GM23248 (cell line): ENCODE data around the gene TMEM164. TPM values are rescaled to one million over a fixed set of nuclear protein-coding genes. Genes with fewer than 3 reads are reported as not detected.

Experiments
- DNase-seq: peaks from one replicate; pipeline ENCODE4 v3.0.0-alpha.2; 2015
- H2AFZ ChIP-seq: fragments of 200-600 bp; sonication (generic); 2 replicates; pipeline ENCODE4 v1.6.1; 2016; ENCODE audit warnings: antibody characterized with exemption
- H3F3A ChIP-seq: fragments of 200-600 bp; sonication (generic); 2 replicates; pipeline ENCODE4 v1.6.1; 2016; ENCODE audit warnings: mild to moderate bottlenecking, antibody characterized with exemption, mixed run types; ENCODE audit not compliant: insufficient read depth
- H3K27ac ChIP-seq: fragments of 200-600 bp; sonication (generic); 2 replicates; pipeline ENCODE4 v1.5.1; 2016; ENCODE audit warnings: mild to moderate bottlenecking
- H3K27me3 ChIP-seq: fragments of 200-600 bp; sonication (generic); replicated peaks from 2 replicates; pipeline ENCODE4 v1.6.1; 2016; ENCODE audit warnings: mild to moderate bottlenecking; ENCODE audit not compliant: insufficient read depth
- H3K36me3 ChIP-seq: fragments of 200-600 bp; sonication (generic); 2 replicates; pipeline ENCODE4 v1.6.1; 2016; ENCODE audit warnings: low read depth, mild to moderate bottlenecking
- H3K4me1 ChIP-seq: fragments of 200-600 bp; sonication (generic); 2 replicates; pipeline ENCODE4 v1.6.1; 2016; ENCODE audit warnings: mild to moderate bottlenecking; ENCODE audit not compliant: insufficient read depth
- H3K4me2 ChIP-seq: fragments of 200-600 bp; sonication (generic); one replicate; pipeline ENCODE4 v1.6.1; 2016; ENCODE audit warnings: mild to moderate bottlenecking; ENCODE audit not compliant: unreplicated experiment
- H3K4me3 ChIP-seq: fragments of 200-600 bp; sonication (generic); 2 replicates; pipeline ENCODE4 v1.5.1; 2016; ENCODE audit warnings: mild to moderate bottlenecking
- H3K79me2 ChIP-seq: fragments of 200-600 bp; sonication (generic); 2 replicates; pipeline ENCODE4 v1.6.1; 2016; ENCODE audit warnings: mild to moderate bottlenecking; ENCODE audit not compliant: insufficient read depth
- H3K9ac ChIP-seq: fragments of 200-600 bp; sonication (generic); 2 replicates; pipeline ENCODE4 v1.6.1; 2016; ENCODE audit warnings: mild to moderate bottlenecking
- H3K9me2 ChIP-seq: fragments of 200-600 bp; sonication (generic); 2 replicates; pipeline ENCODE4 v1.6.1; 2016; ENCODE audit warnings: mixed run types, mild to moderate bottlenecking, moderate library complexity; ENCODE audit not compliant: insufficient read depth
- H3K9me3 ChIP-seq: fragments of 200-600 bp; sonication (generic); one replicate; pipeline ENCODE4 v1.6.1; 2017; ENCODE audit warnings: low read depth
- H4K20me1 ChIP-seq: fragments of 200-600 bp; sonication (generic); 2 replicates; pipeline ENCODE4 v1.6.0; 2016; ENCODE audit not compliant: insufficient read depth
- EZH2 ChIP-seq: fragments of 200-600 bp; sonication (generic); IDR thresholded peaks from 2 replicates; pipeline ENCODE4 v1.6.1; 2018; ENCODE audit warnings: antibody characterized with exemption, mild to moderate bottlenecking; ENCODE audit not compliant: insufficient read depth, poor library complexity, severe bottlenecking
- EZH2phosphoT487 ChIP-seq: fragments of 200-600 bp; sonication (generic); IDR thresholded peaks from 2 replicates; pipeline ENCODE4 v1.6.1; 2018; ENCODE audit warnings: antibody characterized with exemption, moderate library complexity, mild to moderate bottlenecking, low read depth; ENCODE audit not compliant: insufficient read depth
- WGBS, 2 experiments: methylation state at CpG; one replicate each; pipeline ENCODE4 v1.1.6; 2015 to 2017; ENCODE audit warnings: low lambda C conversion rate in 2 of 2, low coverage in 1 of 2; ENCODE audit errors: missing lambda C conversion rate in 2 of 2; 5-methylcytosine and 5-hydroxymethylcytosine counted together
- in situ Hi-C: fragments of 300-500 bp; cut with MboI; formaldehyde crosslinking; loops from 2 replicates; pipeline ENCODE4 v1.15.0; 2020
- polyA plus RNA-seq: library from polyadenylated mRNA; unstranded; fragments of >200 nt; fragmentation: Nextera tagmentation; extraction: Ambion mirVana; gene quantifications from 2 replicates; pipeline ENCODE4 v1.2.1, GENCODE V29; 2016
- total RNA-seq: library from RNA; depleted of rRNA; stranded (reverse); fragments of >200 nt; shearing (Covaris generic); gene quantifications from 2 replicates; pipeline ENCODE4 v1.2.3, GENCODE V29; 2014

The TMEM164 gene
- total and polyA plus RNA-seq, 2 experiments from 2014 or later = 1.4 to 9.1 TPM

- no peaks in the 10 kb centered on the region for H3K9me3 ChIP-seq
- no peaks in the 10 kb centered on the region for H3K36me3 ChIP-seq
- H3K4me1 ChIP-seq = peaks cover 6% of the 10 kb centered on the region; the same call in 1 of the 2 replicates
- no peaks in the 10 kb centered on the region for H3F3A ChIP-seq
- no peaks in the 10 kb centered on the region for H4K20me1 ChIP-seq
- in situ Hi-C loops = loop anchor here (10.0 kb wide), 1 partner anchor 237 kb away; no protein-coding TSS in a partner anchor
- no peaks in the 10 kb centered on the region for H3K27me3 ChIP-seq
- no peaks in the 10 kb centered on the region for H3K9me2 ChIP-seq
- no peak overlapping the region for H2AFZ ChIP-seq
- H3K79me2 ChIP-seq = no peaks in the 10 kb centered on the region
- TF ChIP-seq EZH2 (no peak), EZH2phosphoT487 (no peak)
- peak; percentile 40 for DNase-seq
- H3K27ac ChIP-seq = no peak overlapping the region
- no peak overlapping the region for H3K4me2 ChIP-seq
- no peak overlapping the region for H3K4me3 ChIP-seq
- H3K9ac ChIP-seq = no peak overlapping the region
- 21 to 27% methylated on average over 5 of the region's 5 CpGs for WGBS, 2 experiments
These were observed 139.2 kb downstream of the TMEM164 start for GRCh38 chrX:110142096-110142495.

- in situ Hi-C loops = loop anchor here (10.0 kb wide), 1 partner anchor 239 kb away; no protein-coding TSS in a partner anchor
- Histone ChIP-seq H3F3A (no peaks in the 10 kb centered on the region), H3K27ac (no peak overlapping the region), H3K9me3 (no peaks in the 10 kb centered on the region), H3K4me3 (no peak overlapping the region), H3K9me2 (no peaks in the 10 kb centered on the region), H3K4me1 (peaks cover 6% of the 10 kb centered on the region; the same call in 1 of the 2 replicates), H2AFZ (no peak overlapping the region), H3K9ac (no peak overlapping the region), H3K36me3 (no peaks in the 10 kb centered on the region), H3K27me3 (no peaks in the 10 kb centered on the region), H3K4me2 (no peak overlapping the region), H4K20me1 (no peaks in the 10 kb centered on the region), H3K79me2 (no peaks in the 10 kb centered on the region)
- TF ChIP-seq EZH2 (no peak), EZH2phosphoT487 (no peak)
- 53 to 55% methylated on average over 4 to 6 of the region's 6 CpGs for WGBS, 2 experiments
- no peak for DNase-seq
These were observed 140.7 kb downstream of the TMEM164 start for GRCh38 chrX:110143454-110144210.

GRCh38 chrX:110145311-110145710, 142.4 kb downstream of the TMEM164 start:
- Histone ChIP-seq H3K4me3 (no peak overlapping the region), H3K27me3 (no peaks in the 10 kb centered on the region), H4K20me1 (no peaks in the 10 kb centered on the region), H3K9me2 (no peaks in the 10 kb centered on the region), H3K36me3 (no peaks in the 10 kb centered on the region), H3K9ac (no peak overlapping the region), H3K9me3 (no peaks in the 10 kb centered on the region), H3F3A (no peaks in the 10 kb centered on the region), H3K4me1 (peaks cover 6% of the 10 kb centered on the region; the same call in 1 of the 2 replicates), H3K79me2 (no peaks in the 10 kb centered on the region), H2AFZ (no peak overlapping the region), H3K27ac (no peak overlapping the region), H3K4me2 (no peak overlapping the region)
- no peak for TF ChIP-seq EZH2
- TF ChIP-seq EZH2phosphoT487 = no peak
- in situ Hi-C loops = loop anchor here (10.0 kb wide), 1 partner anchor 241 kb away; no protein-coding TSS in a partner anchor
- no peak for DNase-seq

GRCh38 chrX:110145854-110146253, 142.9 kb downstream of the TMEM164 start:
- no peaks in the 10 kb centered on the region for H3K9me2 ChIP-seq
- no peak overlapping the region for H3K4me3 ChIP-seq
- H3K9ac ChIP-seq = no peak overlapping the region
- no peak overlapping the region for H3K4me2 ChIP-seq
- H3K27me3 ChIP-seq = no peaks in the 10 kb centered on the region
- no peaks in the 10 kb centered on the region for H3K79me2 ChIP-seq
- peaks cover 6% of the 10 kb centered on the region; the same call in 1 of the 2 replicates for H3K4me1 ChIP-seq
- DNase-seq = peak; percentile 60
- no peaks in the 10 kb centered on the region for H3K36me3 ChIP-seq
- 20 to 28% methylated on average over 4 of the region's 4 CpGs for WGBS, 2 experiments
- H3K27ac ChIP-seq = no peak overlapping the region
- no peaks in the 10 kb centered on the region for H4K20me1 ChIP-seq
- no peaks in the 10 kb centered on the region for H3K9me3 ChIP-seq
- H3F3A ChIP-seq = no peaks in the 10 kb centered on the region
- in situ Hi-C loops = loop anchor here (10.0 kb wide), 1 partner anchor 241 kb away; no protein-coding TSS in a partner anchor
- no peak overlapping the region for H2AFZ ChIP-seq
- TF ChIP-seq EZH2 = no peak
- no peak for TF ChIP-seq EZH2phosphoT487
